Heart right ventricle (tissue), 16 donors: ENCODE measurements around the gene LRRC14B. TPM values are rescaled to one million over a fixed set of nuclear protein-coding genes. Genes with fewer than 3 reads are reported as not detected.

Source experiments
- ATAC-seq, 8 donors: fragments of 200-7000 bp; cut with Tn5 transposase; one replicate each; pipeline ENCODE4 v1.9.1; 2020; ENCODE audit warnings: mild to moderate bottlenecking in 8 of 8, moderate library complexity in 8 of 8, moderate number of reproducible peaks in 1 of 8
- DNase-seq, 2 donors: peaks; one replicate each; pipeline ENCODE4 v3.0.0-alpha.2; 2020
- H3K27ac ChIP-seq, 10 donors: fragments of 200-600 bp; sonication (generic) in 2 of 10; one replicate each; pipeline versions ENCODE4 v1.5.0 to v1.8.0; 2020 to 2022; ENCODE audit warnings: mild to moderate bottlenecking in 3 of 10
- H3K27me3 ChIP-seq, 7 donors: fragments of 200-600 bp; one replicate each; pipeline ENCODE4 v1.8.0; 2021 to 2022; ENCODE audit warnings: mild to moderate bottlenecking in 2 of 7
- H3K36me3 ChIP-seq, 9 donors: fragments of 200-600 bp; sonication (generic) in 1 of 9; one replicate each; pipeline versions ENCODE4 v1.5.0 to v1.8.0; 2020 to 2022; ENCODE audit warnings: mild to moderate bottlenecking in 2 of 9
- H3K4me1 ChIP-seq, 9 donors: fragments of 200-600 bp; sonication (generic) in 1 of 9; one replicate each; pipeline versions ENCODE4 v1.5.0 to v1.8.0; 2020 to 2022; ENCODE audit warnings: mild to moderate bottlenecking in 4 of 9
- H3K4me3 ChIP-seq, 10 donors: fragments of 200-600 bp; sonication (generic) in 2 of 10; one replicate each; pipeline versions ENCODE4 v1.5.0 to v1.8.0; 2020 to 2022; ENCODE audit warnings: mild to moderate bottlenecking in 7 of 10, moderate library complexity in 2 of 10
- H3K9me3 ChIP-seq, 11 donors: fragments of 200-600 bp in 10 of 11; sonication (generic) in 2 of 11; one replicate each; pipeline versions ENCODE4 v1.5.0 to v1.8.0; 2013 to 2022; ENCODE audit warnings: mild to moderate bottlenecking in 2 of 11, control low read depth in 1 of 11, moderate library complexity in 1 of 11
- WGBS, 2 donors: extraction: QIAGEN DNeasy Blood & Tissue Kit; methylation state at CpG; one replicate each; pipeline ENCODE4 v1.1.7; 2013; ENCODE audit warnings: inconsistent platforms in 1 of 2; 5-methylcytosine and 5-hydroxymethylcytosine counted together
- intact Hi-C, 10 donors: fragments of 100-400 bp; cut with DNase I; formaldehyde crosslinking; loops; one replicate each; pipeline versions ENCODE4 v1.11.1 to v1.14.2; 2022
- polyA plus RNA-seq, 2 donors: library from polyadenylated mRNA; stranded (reverse); fragments of 200-250 nt; gene quantifications; one replicate each; pipeline ENCODE4 v1.2.3, GENCODE V29; 2013
- total RNA-seq, 10 donors: library from RNA; stranded (reverse); fragmentation: NEBNext Ultra II Directional in 3 of 10; extraction: Animal tissue kit (Norgen Biotek cat#: 25700) in 3 of 10; gene quantifications; one replicate each; pipeline versions ENCODE4 v1.2.1 to v1.2.4, GENCODE V29; 2021 to 2023
- TF ChIP-seq, protein P1 (sequence below), 9 donors: fragments of 200-600 bp; sonication (generic) in 2 of 9; IDR thresholded peaks; one replicate each; pipeline versions ENCODE4 v1.5.0 to v1.8.0; 2021 to 2022; ENCODE audit warnings: antibody characterized with exemption in 9 of 9, mild to moderate bottlenecking in 5 of 9, moderate library complexity in 1 of 9
- donor health status: Arrhythmogenic right ventricular cardiomyopathy.
- donor health status: ischemic (EF 13 %, LVEDD 7.1; RV severe dilation, severe dysfunction).
- donor health status: healthy with polysubstance abuse.
- donor health status: DM: no; HTN: yes; CAD: no.
- donor health status: DM: no; HTN: no; CAD: no.
- donor health status: ischemic (EF 25% LVEDD 6.9; RV normal size, moderate dysfunction).
- donor health status: ischemic (EF 25% LVEDD 5.7; RV mildly dilated, moderate dysfunction).
- donor health status: healthy.
- donor health status: DM: yes; HTN: yes; CAD: no.
- donor health status: Ischemic cardiomyopathy.
- donor health status: ischemic (EF 35%, LVEDD 5.7; RV mildly dilated, moderate dysfunction).
- donor health status: nonischemic (EF 11% LVEDD 7.7; RV severe dilation, severe dysfunction).
- donor health status: DM: yes; HTN: yes; CAD: no.
- donor health status: PGD.
- donor health status: ischemic (EF 29% LVEDD 5.4; RV normal size, mild dysfunction).
- donor health status: nonischemic (EF 23%, LVEDD 6.1; RV moderate dilation, normal function).

The LRRC14B gene
- total and polyA plus RNA-seq, 12 donors, result 2.6 to 96.6 (median 49.9) TPM

GRCh38 chr5:203246-203930, 12.1 kb downstream of the LRRC14B start:
- ATAC-seq (no peak), DNase-seq (no peak)
- no peak overlapping the region for H3K4me3 ChIP-seq
- TF ChIP-seq, protein P1, sequence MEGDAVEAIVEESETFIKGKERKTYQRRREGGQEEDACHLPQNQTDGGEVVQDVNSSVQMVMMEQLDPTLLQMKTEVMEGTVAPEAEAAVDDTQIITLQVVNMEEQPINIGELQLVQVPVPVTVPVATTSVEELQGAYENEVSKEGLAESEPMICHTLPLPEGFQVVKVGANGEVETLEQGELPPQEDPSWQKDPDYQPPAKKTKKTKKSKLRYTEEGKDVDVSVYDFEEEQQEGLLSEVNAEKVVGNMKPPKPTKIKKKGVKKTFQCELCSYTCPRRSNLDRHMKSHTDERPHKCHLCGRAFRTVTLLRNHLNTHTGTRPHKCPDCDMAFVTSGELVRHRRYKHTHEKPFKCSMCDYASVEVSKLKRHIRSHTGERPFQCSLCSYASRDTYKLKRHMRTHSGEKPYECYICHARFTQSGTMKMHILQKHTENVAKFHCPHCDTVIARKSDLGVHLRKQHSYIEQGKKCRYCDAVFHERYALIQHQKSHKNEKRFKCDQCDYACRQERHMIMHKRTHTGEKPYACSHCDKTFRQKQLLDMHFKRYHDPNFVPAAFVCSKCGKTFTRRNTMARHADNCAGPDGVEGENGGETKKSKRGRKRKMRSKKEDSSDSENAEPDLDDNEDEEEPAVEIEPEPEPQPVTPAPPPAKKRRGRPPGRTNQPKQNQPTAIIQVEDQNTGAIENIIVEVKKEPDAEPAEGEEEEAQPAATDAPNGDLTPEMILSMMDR (IDR thresholded peaks at IDR 0.05), result no peak
- no peak overlapping the region for H3K27ac ChIP-seq
- intact Hi-C loops, result no loop called here
- no peaks in the 10 kb centered on the region for H3K9me3 ChIP-seq
- peaks cover 0 to 49% (median 16%) of the 10 kb centered on the region in 9 donors for H3K36me3 ChIP-seq
- H3K27me3 ChIP-seq, result no peaks in the 10 kb centered on the region
- WGBS, 2 donors, result 91 to 93% methylated on average over 26 of the region's 26 CpGs
- peaks cover 0 to 57% (median 30%) of the 10 kb centered on the region in 9 donors for H3K4me1 ChIP-seq

- Histone ChIP-seq H3K9me3 (no peaks in the 10 kb centered on the region), H3K4me3 (no peak overlapping the region), H3K27me3 (no peaks in the 10 kb centered on the region), H3K36me3 (peaks cover 0 to 49% (median 16%) of the 10 kb centered on the region in 9 donors), H3K27ac (no peak overlapping the region), H3K4me1 (peaks cover 0 to 58% (median 30%) of the 10 kb centered on the region in 9 donors)
- TF ChIP-seq, protein P1 (IDR thresholded peaks at IDR 0.05), result no peak
- intact Hi-C loops, result no loop called here
- WGBS, 2 donors, result 80 to 92% methylated on average over 6 of the region's 6 CpGs
- ATAC-seq (no peak), DNase-seq (no peak)
These were observed 12.7 kb downstream of the LRRC14B start for GRCh38 chr5:204001-204400.

DNA sequence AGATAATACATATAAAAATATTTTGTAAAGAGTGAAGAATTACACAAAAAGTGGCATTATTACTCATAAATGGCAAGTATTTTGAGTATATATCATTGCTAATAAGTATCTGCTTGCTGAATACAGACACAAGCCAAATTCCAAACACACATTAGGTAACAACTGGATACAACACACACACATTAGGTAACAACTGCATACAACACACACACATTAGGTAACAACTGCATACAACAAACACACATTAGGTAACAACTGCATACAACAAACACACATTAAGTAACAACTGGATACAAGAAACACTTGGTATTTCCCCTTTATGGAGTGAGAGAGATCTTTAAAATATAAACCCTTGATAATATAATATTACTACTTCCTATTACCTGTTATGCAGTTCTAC, 13.2 kb downstream of the LRRC14B start:
- Histone ChIP-seq H3K27me3 (no peaks in the 10 kb centered on the region), H3K4me3 (no peak overlapping the region), H3K9me3 (no peaks in the 10 kb centered on the region), H3K27ac (no peak overlapping the region), H3K36me3 (peaks cover 0 to 49% (median 16%) of the 10 kb centered on the region in 9 donors), H3K4me1 (peaks cover 0 to 58% (median 30%) of the 10 kb centered on the region in 9 donors)
- TF ChIP-seq, protein P1 (IDR thresholded peaks at IDR 0.05), result no peak
- ATAC-seq, result no peak
- intact Hi-C loops, result no loop called here
- DNase-seq, result no peak

DNA sequence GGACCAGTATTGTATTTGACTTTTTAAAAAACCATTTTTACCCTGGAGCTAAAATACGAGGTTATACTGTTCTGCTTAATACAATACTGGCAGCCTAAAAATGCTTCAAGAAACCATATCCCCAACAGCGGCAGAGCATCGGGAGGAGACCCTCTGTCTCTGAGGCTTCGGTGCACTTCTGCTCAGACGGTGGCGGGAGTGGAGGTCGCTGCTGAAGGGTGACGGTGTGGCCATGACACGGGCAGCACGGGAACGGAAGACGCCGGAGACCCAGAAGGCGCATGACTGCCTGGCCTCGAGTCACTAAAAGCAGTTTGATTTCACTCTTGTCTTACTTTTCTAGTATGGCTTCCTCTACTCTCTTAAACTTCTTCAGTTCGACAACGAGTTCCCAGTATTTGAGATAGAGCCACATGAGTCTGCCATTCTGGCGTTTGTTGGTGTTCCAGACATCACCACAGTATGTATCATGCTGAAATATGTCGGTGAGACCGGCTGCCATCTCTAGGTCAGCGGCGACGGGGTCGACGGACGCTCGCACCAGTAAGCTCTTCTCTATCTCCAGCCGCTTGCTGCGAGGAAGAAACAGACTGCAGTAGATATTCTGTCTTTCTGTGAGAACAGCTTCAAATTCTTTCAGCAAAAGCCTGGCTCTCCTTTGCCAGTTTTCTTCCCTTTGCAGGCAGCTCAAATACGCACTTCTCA, 13.8 kb downstream of the LRRC14B start:
- H3K27me3 ChIP-seq, result no peaks in the 10 kb centered on the region
- 92 to 97% methylated on average over 30 of the region's 30 CpGs for WGBS, 2 donors
- intact Hi-C loops, result no loop called here
- no peak overlapping the region for H3K4me3 ChIP-seq
- no peak for ATAC-seq
- peaks cover 0 to 49% (median 16%) of the 10 kb centered on the region in 9 donors for H3K36me3 ChIP-seq
- H3K9me3 ChIP-seq, result no peaks in the 10 kb centered on the region
- TF ChIP-seq, protein P1 (IDR thresholded peaks at IDR 0.05), result no peak
- peaks cover 0 to 55% (median 26%) of the 10 kb centered on the region in 9 donors for H3K4me1 ChIP-seq
- no peak for DNase-seq
- H3K27ac ChIP-seq, result peak overlapping the region in 6 of 10 donors; percentile 61 to 81 (median 74)
